ENCODE data around the gene TRIP10. TPM values are rescaled to one million over a fixed set of nuclear protein-coding genes. Genes with fewer than 3 reads are reported as not detected.

Gene TRIP10
- total and polyA plus RNA-seq, 11 donors: 62.5 to 172 (median 85.8) TPM

- Histone ChIP-seq H3K4me1 (no peaks in the 10 kb centered on the region), H3K27me3 (peaks cover 0 to 48% (median 24%) of the 10 kb centered on the region in 9 donors), H3K36me3 (peaks cover 0 to 4% (median 0%) of the 10 kb centered on the region in 9 donors), H3K27ac (no peak overlapping the region), H3K9me3 (no peaks in the 10 kb centered on the region), H3K4me3 (no peak overlapping the region)
- TF ChIP-seq CTCF (IDR thresholded peaks at IDR 0.05) (no peak), POLR2A (IDR thresholded peaks at IDR 0.05) (no peak)
- intact Hi-C loops (cut with DNase I): no loop called here
- DNase-seq (no peak), ATAC-seq (no peak)
- 42 to 47% (median 44%) methylated on average over 7 to 9 of the region's 9 CpGs for WGBS, 4 donors
These were observed 28.5 kb upstream of the TRIP10 start for GRCh38 chr19:6711078-6711361.

- intact Hi-C loops (cut with DNase I): no loop called here
- Histone ChIP-seq H3K4me3 (no peak overlapping the region), H3K27me3 (peaks cover 0 to 52% (median 24%) of the 10 kb centered on the region in 9 donors), H3K36me3 (peaks cover 0 to 4% (median 0%) of the 10 kb centered on the region in 9 donors), H3K27ac (no peak overlapping the region), H3K4me1 (no peaks in the 10 kb centered on the region), H3K9me3 (no peaks in the 10 kb centered on the region)
- TF ChIP-seq CTCF (IDR thresholded peaks at IDR 0.05) (no peak), POLR2A (IDR thresholded peaks at IDR 0.05) (no peak)
- 61 to 68% (median 64%) methylated on average over 8 to 10 of the region's 10 CpGs for WGBS, 4 donors
- DNase-seq: no peak
- ATAC-seq: no peak
These were observed 27.9 kb upstream of the TRIP10 start for GRCh38 chr19:6711605-6712004.

GRCh38 chr19:6712231-6712630, 27.2 kb upstream of the TRIP10 start:
- H3K9me3 ChIP-seq: no peaks in the 10 kb centered on the region
- no peaks in the 10 kb centered on the region for H3K4me1 ChIP-seq
- ATAC-seq (peak in 1 of 4 donors; percentile 8), DNase-seq (no peak)
- TF ChIP-seq CTCF (IDR thresholded peaks at IDR 0.05) (no peak), POLR2A (IDR thresholded peaks at IDR 0.05) (no peak)
- H3K36me3 ChIP-seq: peaks cover 0 to 4% (median 0%) of the 10 kb centered on the region in 9 donors
- no peak overlapping the region for H3K4me3 ChIP-seq
- H3K27ac ChIP-seq: no peak overlapping the region
- intact Hi-C loops (cut with DNase I): no loop called here
- 82 to 93% (median 89%) methylated on average over 7 to 16 of the region's 16 CpGs for WGBS, 4 donors
- H3K27me3 ChIP-seq: peaks cover 0 to 56% (median 22%) of the 10 kb centered on the region in 9 donors

GRCh38 chr19:6712692-6713670, 26.5 kb upstream of the TRIP10 start:
- intact Hi-C loops (cut with DNase I): no loop called here
- no peaks in the 10 kb centered on the region for H3K9me3 ChIP-seq
- ATAC-seq (peak in 1 of 4 donors; percentile 17), DNase-seq (peak in 2 of 5 donors; percentile 2 to 9)
- peaks cover 0 to 51% (median 17%) of the 10 kb centered on the region in 9 donors for H3K27me3 ChIP-seq
- no peak overlapping the region for H3K4me3 ChIP-seq
- TF ChIP-seq CTCF (IDR thresholded peaks at IDR 0.05) (no peak), POLR2A (IDR thresholded peaks at IDR 0.05) (no peak)
- H3K36me3 ChIP-seq: peaks cover 0 to 4% (median 0%) of the 10 kb centered on the region in 9 donors
- no peaks in the 10 kb centered on the region for H3K4me1 ChIP-seq
- no peak overlapping the region for H3K27ac ChIP-seq
- WGBS, 4 donors: 87 to 92% (median 89%) methylated on average over 19 to 20 of the region's 20 CpGs

All from heart left ventricle (tissue), 16 donors.